Cardiac septum (tissue), 1 donor: ENCODE data around the gene CMTM8. TPM values are rescaled to one million over a fixed set of nuclear protein-coding genes. Genes with fewer than 3 reads are reported as not detected.

Experiments used
- DNase-seq: peaks from one replicate; pipeline ENCODE4 v3.0.0-alpha.2; 2020; ENCODE audit warnings: low spot score
- intact Hi-C: fragments of 100-400 bp; cut with DNase I; formaldehyde crosslinking; loops from one replicate; pipeline ENCODE4 v1.14.0; 2022
- total RNA-seq: library from RNA; stranded (reverse); fragmentation: NEBNext Ultra II Directional; extraction: Animal tissue kit (Norgen Biotek cat#: 25700); gene quantifications from one replicate; pipeline ENCODE4 v1.2.1, GENCODE V29; 2021
- donor health status: DM: no; HTN: no; CAD: no.

CMTM8 gene
- total RNA-seq, 1 donor from 2014 or later: 5.5 TPM

DNA sequence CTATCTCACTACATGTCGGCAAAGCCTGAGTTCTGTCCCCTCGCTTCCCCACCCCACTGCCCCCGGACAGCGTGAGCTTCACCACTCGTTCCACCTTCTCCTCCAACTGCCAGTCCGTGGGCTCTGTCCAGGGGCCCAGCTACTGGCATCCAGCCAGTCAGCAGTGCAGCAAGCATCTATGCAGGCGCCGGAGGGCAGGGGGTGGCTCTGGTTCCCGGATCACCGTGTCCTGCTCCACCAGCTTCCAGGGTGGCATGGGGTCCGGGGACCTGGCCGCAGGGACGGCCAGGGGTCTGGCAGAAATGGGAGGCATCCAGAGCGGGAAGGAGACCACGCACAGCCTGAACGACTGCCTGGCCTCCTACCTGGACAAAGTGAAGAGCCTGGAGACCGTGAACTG, 20.4 kb downstream of the CMTM8 start:
- intact Hi-C loops: no loop called here
- no peak for DNase-seq

DNA sequence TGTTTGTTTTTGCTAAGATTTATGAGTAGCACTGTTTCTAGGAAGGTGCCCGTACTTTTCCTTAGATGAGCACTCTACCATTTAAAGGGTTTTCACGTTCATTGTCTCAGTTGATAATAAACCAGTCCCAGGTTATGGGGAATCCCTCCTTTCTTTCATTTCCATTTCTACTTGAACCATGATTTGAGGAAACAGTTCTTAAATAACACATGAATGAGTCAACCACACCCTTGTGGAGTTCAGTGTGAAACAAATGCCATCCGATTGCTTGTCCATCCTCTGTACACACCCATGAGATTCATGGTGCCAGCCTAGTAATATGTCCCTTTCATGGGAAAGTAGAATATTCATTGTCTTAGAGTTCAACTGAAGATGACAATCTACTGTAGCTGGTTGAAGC, 23.1 kb downstream of the CMTM8 start:
- intact Hi-C loops: no loop called here
- no peak for DNase-seq

DNA sequence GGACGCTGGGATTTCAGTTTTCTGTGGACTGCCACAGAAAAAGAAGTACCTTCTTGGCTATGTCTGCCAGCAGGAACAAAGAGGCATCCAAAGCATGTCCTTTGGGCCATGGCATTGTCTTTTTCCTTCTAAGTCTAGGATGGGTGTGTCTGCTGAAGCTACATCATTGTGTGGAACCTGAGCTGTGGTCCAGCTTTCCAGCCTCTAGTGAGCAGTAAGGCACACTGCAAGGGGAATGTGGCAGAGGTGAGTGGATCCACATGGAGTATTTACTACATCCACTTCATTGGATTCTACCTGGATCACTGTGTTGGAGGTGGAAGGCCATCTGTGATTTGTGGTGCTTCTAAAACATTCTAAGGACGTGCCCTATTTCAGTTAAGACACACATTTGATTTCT, 23.7 kb downstream of the CMTM8 start:
- no peak for DNase-seq
- intact Hi-C loops: no loop called here

DNA sequence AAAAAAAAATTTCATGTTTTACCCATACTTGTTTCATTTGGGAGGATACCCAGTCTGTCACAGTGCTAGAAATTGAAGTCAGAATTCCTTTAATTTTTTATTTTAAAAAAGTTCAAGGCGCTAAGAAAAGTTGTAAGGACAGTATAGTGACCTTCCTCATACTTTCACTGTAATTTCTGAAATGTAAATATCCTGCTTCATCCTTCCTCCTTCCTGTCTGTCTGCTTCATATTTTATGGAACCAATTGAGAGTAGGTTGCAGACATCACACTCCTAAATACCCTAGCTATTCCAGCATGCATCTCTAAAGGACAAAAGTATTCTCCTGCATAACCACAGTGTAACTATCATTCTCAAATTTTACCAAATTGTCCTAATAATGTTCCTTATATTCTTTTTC, 35.8 kb downstream of the CMTM8 start:
- intact Hi-C loops: no loop called here
- no peak for DNase-seq

DNA sequence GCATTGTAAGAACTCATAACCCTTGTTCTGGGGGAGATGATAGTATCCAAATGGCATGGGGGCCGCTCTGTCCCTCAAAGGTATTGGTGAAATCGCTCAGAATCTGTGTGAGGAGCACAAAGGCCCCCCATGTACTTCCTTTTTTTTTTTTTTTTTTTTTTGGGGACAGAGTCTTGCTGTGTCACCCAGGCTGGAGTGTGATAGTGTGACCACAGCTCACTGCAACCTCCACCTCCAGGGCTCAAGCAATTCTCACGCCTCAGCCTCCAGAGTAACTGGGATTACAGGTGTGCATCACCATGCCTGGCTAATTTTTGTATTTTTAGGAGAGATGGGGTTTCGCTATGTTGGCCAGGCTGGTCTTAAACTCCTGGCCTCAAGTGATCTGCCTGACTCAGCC, 37.0 kb downstream of the CMTM8 start:
- intact Hi-C loops: no loop called here
- DNase-seq: no peak

DNA sequence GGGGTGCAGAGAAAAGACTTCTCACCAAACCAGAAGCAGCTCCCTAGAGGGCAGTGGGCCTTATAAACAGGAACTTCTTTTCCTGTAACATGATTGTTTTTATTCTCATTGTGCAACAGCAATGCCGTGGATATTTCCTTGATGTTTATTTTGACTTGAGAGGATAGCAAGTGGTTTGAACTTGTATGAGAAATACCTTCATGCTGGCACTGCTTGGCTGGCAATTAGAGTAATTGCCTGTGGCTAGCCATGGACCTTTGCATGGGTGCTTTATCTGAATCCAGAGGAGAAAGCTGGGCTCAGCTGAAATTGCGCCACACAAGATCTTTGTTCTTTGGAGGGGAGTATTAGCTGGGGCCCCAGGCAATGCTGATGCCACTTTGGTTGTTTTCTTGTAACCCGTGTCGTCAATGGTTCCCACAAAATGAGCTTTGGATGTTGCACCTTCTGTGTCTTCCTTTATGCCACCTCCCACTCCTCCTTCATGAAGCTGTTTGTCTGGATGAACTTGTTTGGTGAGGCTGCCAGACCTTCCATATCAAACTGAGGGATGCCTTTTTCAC, 37.9 kb downstream of the CMTM8 start:
- intact Hi-C loops: no loop called here
- no peak for DNase-seq

DNA sequence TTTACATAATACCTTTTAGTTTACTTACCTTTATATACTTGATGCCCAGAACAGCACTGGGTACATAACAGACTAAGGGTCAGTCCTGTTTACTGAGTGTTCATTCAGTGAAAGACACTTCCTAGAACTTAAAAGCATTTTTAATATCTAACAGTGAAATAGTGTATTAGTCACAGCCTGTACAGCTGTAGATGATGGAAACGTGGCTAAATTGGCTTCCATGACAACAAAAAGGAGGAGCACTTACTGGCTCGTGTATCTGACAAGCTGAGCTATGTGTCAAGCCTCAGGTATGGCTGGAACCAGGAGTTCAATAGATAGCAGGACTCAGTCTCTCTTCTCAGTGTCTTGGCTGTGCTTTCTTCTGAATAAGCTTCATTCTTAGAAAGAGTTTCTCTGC, 40.2 kb downstream of the CMTM8 start:
- DNase-seq: no peak
- intact Hi-C loops: no loop called here

DNA sequence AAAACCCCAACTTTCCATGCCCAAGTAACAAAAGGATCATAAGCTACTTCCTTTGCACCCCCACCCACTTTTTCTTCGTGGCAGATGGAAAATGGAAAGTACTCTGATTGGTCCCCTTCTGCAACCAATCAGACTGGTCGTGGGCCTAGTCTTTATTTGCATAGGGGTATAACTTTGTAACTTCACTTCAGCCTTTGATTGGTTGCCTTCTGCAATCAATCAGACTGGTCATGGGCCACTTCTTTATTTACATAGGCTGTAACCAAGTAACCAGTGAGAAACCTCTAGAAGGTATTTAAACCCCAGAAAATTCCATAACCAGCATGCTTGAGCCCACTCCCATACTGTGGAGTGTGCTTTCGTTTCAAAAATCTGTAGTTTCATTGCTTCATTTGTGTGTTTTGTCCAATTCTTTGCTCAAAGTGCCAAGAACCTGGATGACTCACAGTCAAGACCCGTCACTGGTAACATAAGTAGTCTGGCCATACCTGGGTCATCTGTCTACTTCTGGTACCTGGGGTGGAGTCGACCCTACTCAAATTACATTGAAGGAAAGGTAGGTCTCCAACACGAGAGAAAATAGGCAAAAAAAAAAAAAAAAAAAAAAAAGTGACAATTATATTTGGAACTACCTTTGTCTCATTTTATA, 41.9 kb downstream of the CMTM8 start:
- DNase-seq: no peak
- intact Hi-C loops: no loop called here

DNA sequence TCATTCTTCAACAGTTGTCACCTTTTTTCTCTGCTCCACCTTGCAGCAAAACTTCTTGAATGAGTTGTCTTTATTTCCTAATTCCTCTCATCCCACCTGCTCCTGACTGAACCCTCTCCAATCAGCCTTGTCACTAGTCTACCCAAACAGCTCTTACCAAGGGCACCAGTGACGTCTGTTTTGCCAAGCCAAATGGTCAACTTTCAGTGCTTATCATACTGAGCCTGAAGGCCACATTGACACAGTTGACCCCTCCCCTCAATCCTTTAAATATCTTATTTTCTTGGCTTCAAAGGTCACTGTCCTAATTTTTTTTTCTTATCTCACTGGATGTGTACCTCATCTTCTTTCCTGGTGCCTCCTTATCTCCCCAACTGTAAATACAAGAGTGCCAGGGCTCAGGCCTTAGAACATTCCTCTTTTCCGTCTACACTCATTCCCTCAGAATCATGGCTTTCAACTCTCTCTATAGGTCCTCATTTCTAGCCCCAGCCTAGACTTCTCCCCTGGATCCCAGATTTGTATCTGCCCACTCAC, 43.2 kb downstream of the CMTM8 start:
- intact Hi-C loops: no loop called here

DNA sequence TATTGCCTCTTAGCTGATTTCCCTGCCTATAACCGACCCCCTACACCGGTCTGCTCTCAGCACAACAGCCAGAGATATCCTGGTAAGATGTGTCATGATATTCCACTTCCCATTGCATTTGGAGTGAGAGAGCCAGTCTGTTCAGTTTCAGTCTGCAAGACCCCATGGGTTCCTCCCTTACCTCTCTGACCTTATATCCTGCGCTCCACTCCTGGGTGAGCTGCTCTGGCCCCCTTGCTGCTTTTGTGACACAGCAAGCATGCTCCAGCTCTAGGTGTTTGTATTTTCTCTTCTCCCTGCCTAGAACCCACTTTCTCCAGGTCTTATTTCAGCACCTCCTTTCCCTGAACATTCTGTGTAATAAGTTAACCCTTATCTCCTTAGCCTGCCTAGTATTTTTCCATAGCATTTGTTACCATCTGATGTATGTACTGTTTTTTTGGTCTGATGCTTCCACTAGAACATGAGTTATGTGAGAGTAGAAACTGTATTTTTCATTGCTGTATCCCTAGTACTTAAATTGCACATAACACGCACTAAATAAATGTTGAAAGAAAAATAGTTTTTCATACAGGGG, 44.2 kb downstream of the CMTM8 start:
- DNase-seq: no peak
- intact Hi-C loops: no loop called here

More for the DNA sequence above, 43.2 kb downstream of the CMTM8 start:
- no peak for DNase-seq

DNA sequence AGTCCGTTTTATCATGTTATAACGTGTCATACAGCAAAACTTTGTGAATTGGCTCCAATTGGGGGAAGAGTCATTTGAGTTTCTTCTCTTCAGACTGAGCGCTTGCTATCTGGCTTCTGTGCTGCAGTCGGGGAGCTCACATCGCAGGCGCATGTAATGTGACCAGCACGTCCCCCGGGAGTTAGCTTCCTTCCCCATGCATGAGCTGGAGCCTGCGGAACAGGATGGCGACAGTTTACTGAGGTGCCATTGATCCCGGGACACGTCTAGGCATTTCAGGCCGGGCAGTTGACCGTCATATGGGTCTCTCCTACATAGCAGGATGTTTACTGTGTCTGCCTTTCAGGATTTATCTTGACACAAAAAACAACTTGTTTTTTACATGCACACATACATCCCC, 44.8 kb downstream of the CMTM8 start:
- peak; percentile 80 for DNase-seq
- intact Hi-C loops: no loop called here

DNA sequence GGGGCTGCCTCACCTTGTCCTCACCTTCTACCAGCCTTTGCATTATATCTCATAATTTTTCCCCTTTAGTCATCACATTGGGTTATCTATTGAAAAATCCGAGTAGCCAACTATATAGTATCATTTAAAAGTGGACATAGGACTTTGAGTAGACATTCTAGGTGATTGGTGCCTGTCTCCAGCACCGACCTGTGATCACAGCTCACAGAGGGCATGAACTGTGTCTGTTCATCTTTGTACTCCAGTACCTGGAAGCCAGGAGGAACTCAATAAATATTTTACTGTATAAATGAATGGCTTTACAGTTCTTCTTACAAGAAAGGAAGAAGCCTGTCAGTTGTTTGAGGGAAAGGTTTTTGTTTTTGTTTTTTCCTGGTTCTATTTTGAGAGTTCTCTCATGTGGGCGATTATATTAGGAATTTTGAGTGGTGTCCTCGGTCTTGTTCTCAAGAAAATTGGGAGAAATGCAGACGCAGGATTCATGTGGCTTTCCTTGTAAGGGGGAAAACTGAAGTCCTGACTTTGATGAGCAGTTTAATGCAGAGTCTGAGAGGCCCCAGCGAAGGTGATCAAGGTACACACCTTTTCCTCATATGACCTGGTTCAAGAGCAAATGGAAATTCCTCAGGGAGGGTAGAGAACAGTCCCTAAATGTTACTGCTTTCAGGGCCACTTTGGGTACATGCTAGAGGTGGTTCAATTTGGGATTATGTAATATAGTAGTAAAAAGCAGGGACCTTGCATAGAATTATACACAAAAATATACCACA, 46.1 kb downstream of the CMTM8 start:
- intact Hi-C loops: no loop called here
- no peak for DNase-seq

DNA sequence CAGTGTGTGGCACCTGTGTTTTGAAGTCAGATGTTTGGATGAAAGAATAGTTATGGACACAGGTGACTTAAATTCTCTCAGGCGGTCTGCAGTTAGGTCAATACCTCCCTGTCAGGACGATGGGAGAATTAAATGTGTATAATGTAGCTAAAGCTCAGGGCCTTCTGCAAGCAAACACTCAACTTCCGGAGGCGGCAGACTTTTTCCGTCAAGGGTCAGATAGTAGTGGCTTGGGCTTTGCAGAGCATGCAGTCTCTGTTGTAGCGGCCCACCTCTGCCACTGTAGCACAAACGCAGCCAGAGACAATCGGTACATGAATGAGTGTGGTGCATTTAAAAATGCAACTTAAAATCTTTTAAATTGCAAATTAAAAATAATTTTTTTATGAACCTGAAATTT, 47.4 kb downstream of the CMTM8 start:
- intact Hi-C loops: no loop called here
- no peak for DNase-seq

DNA sequence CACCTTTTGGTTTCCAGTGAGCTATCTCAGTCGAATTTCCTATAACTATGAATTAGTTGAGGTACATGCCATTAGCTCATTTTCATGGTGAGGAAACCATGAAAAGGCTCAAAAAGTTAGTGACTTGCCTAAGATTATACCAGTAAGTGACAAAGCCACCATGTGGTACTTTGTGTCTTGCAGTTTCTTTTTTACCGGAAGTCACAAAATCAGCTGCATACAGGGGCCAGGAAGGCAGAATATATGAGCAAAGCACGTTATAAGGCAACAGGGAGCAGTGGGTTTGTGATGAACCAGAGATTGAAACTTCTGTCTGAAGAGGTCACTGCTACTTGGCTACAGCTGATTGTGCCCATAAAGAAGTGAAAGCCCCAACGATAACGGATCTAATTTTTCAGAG, 50.3 kb downstream of the CMTM8 start:
- no peak for DNase-seq
- intact Hi-C loops: no loop called here

DNA sequence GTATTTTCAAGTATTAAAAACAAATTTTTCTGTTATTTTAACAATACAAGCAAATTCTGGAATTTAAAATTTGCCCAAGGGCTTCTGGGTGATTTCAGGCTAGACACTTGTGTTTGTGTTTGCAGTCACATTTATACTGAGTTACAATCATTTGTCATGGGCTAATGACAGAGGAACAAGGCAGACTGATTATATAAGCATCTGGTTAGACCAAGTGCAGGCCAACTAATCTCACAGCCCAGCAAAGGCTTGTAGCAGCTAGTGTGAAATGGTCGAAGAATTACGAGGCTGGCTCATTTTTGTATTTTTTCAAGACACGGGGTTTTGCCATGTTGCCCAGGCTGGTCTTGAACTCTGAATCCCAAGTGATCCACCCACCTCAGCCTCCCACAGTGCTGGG, 52.1 kb downstream of the CMTM8 start:
- no peak for DNase-seq

DNA sequence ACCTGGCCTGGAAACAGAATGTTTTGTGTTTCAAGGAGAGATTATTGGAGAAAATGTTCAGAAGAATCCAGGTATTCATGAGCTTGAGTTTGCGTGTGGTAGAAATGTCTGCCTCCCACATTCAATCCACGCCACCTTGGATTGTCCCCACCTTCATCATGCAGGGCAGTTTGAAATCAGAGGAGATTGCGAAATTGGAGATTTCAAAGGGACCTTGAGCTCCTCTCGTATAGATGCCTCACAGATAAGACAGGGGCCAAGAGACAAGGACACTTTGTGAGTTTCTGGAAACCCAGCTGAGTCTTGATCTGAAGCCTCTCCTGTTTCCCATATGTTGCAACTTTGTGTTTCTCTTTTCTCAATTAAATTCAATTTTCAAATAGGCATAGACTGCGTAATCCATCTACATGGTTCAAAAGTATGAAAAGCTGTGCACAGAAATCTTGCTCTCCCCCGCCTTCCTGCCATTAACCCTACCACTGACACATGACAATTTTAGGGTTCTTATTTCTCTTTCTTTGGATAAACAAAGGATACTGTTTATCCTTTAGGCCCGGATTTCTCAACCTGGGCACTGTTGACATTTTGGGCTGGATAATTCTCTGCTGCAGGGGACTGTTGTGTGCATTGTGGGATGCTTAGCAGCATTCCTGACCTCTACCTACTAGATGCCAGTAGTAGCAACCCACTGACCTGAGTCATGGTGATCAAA, 53.8 kb downstream of the CMTM8 start:
- DNase-seq: no peak
- intact Hi-C loops: no loop called here

More for the DNA sequence above, 52.1 kb downstream of the CMTM8 start:
- intact Hi-C loops: no loop called here

DNA sequence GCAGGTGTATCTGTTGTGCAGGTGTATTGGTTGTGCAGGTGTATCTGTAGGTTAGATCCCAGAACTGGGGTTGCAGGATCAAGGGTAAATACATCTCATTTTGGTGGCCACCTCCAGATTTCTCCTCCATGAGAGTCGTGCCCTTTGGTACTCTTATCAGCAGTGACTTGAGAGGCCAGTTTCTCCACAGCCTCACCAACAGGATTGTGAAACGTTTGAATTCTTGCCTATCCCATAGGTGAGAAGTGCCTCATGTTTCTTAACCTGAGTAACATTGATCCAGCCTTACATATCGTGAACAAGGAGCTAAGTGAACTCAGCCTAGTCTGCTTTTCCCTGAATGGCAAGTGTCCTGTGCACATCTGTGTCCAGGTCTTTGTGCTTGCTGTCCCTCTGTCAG, 55.4 kb downstream of the CMTM8 start:
- intact Hi-C loops: loop anchor here (2.0 kb wide), 1 partner anchor 45 kb away; no protein-coding TSS in a partner anchor

DNA sequence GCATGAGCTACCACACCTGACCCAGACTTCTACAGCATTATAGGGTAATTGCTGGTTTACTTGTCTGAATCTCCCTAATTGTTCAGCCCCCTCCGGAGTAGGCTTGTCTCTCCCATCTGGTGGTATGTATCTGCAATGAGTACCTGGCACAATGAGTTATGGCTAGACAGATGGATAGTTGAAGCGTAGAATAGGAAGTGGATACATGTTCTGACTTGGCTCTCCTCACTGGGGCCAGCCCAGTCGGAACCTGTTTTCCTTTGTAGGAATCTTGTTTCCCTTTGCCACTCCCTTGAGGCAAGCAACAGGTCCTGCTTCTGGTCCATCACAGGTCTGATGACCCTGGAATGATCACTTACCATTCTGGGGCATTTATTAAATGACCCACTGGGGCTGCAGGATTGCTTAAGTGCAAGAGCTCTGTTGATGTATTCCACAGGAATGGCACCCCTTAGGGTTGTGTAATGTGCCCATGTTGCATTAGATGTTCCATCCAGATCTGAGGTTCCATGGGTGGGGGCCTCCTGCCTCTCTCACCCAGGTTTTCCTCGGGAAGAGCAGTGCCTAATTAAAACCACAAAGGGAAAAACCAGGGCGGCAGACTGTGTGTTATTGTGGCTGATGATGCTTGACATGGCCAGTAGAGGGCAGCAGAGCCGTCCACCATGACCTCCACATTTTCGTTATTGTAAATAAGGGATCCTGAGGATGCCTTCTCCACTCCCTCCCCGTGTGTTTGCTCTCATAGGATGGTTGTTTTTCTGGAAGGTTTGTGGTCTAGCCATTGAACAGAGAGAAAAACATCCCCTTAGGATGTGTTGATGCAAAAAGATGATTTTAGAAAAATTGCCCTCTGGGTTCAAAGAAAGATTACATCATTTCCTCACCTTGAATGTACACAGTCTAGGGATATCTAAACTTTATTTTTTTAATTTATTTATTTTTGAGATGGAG, 58.0 kb downstream of the CMTM8 start:
- intact Hi-C loops: loop anchor here (5.0 kb wide), 2 partner anchors 119 to 171 kb away; no protein-coding TSS in a partner anchor
- peak; percentile 80 for DNase-seq

More for the DNA sequence above, 55.4 kb downstream of the CMTM8 start:
- no peak for DNase-seq

DNA sequence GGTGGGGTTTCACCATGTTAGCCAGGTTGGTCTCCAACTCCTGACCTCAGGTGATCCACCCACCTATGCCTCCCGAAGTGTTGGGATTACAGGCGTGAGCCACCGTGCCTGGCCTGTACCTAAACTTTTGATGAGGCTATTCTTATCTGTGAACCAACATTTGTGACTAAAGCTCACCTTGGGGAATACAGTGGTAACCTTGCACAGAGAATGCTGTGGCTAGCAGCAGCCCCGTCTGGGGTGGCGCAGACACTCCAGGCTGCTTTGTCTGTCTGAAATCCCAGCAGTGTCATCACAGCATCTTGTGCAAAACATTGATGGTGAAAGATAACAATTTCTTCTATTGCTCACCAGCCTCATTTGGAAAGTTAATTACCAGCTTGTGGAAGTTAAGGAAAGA, 58.9 kb downstream of the CMTM8 start:
- no peak for DNase-seq
- intact Hi-C loops: loop anchor here (5.0 kb wide), 2 partner anchors 120 to 170 kb away; no protein-coding TSS in a partner anchor
